ENCODE measurements around the gene CD302. TPM values are rescaled to one million over a fixed set of nuclear protein-coding genes. Genes with fewer than 3 reads are reported as not detected.
A peak's percentile ranks its signal among the peaks of the same experiment; 100 is the strongest.

CD302 gene
- total and polyA plus RNA-seq, 8 donors, result 4.6 to 60.6 (median 28.0) TPM

- WGBS, 5 donors, result 39 to 56% (median 47%) methylated on average over 3 of the region's 3 CpGs
- DNase-seq, result no peak
- TF ChIP-seq POLR2AphosphoS5 (IDR thresholded peaks at IDR 0.05) (no peak), EP300 (IDR thresholded peaks at IDR 0.05) (no peak), POLR2A (IDR thresholded peaks at IDR 0.05) (no peak)
- no peak overlapping the region for H3K27ac ChIP-seq
- intact Hi-C loops (cut with DNase I; ENCODE audit: low total_unique reads), result no loop called here
- H3K4me1 ChIP-seq, result peaks cover 0 to 8% (median 0%) of the 10 kb centered on the region in 4 donors
- no peak overlapping the region for H3K4me3 ChIP-seq
- no peaks in the 10 kb centered on the region for H3K9me3 ChIP-seq
- no peaks in the 10 kb centered on the region for H3K27me3 ChIP-seq
- peaks cover 23 to 77% (median 69%) of the 10 kb centered on the region in 4 donors for H3K36me3 ChIP-seq
Measured at GRCh38 chr2:159744363-159744762, 53.6 kb downstream of the CD302 start.

GRCh38 chr2:159742846-159743245 is 55.2 kb downstream of the CD302 start:
- Histone ChIP-seq H3K27me3 (no peaks in the 10 kb centered on the region), H3K27ac (no peak overlapping the region), H3K4me1 (peaks cover 0 to 20% (median under 1%) of the 10 kb centered on the region in 4 donors), H3K36me3 (peaks cover 12 to 77% (median 68%) of the 10 kb centered on the region in 4 donors), H3K9me3 (no peaks in the 10 kb centered on the region), H3K4me3 (no peak overlapping the region)
- TF ChIP-seq POLR2A (IDR thresholded peaks at IDR 0.05) (no peak), EP300 (IDR thresholded peaks at IDR 0.05) (no peak), CTCF (IDR thresholded peaks at IDR 0.05) (no peak), POLR2AphosphoS5 (IDR thresholded peaks at IDR 0.05) (no peak)
- intact Hi-C loops (cut with DNase I; ENCODE audit: low total_unique reads), result no loop called here
- WGBS, 5 donors, result 93 to 97% (median 95%) methylated on average over 6 of the region's 6 CpGs
- DNase-seq, result no peak

GRCh38 chr2:159738509-159739390 is 59.3 kb downstream of the CD302 start:
- intact Hi-C loops (cut with DNase I; ENCODE audit: low total_unique reads), result no loop called here
- no peak overlapping the region for H3K27ac ChIP-seq
- H3K9me3 ChIP-seq, result no peaks in the 10 kb centered on the region
- peak in 1 of 2 donors; percentile 9 for DNase-seq
- no peaks in the 10 kb centered on the region for H3K27me3 ChIP-seq
- H3K36me3 ChIP-seq, result peaks cover 6 to 76% (median 64%) of the 10 kb centered on the region in 4 donors
- 86 to 96% (median 93%) methylated on average over 13 to 15 of the region's 15 CpGs for WGBS, 5 donors
- H3K4me1 ChIP-seq, result peaks cover 0 to 43% (median 9%) of the 10 kb centered on the region in 4 donors
- TF ChIP-seq POLR2A (IDR thresholded peaks at IDR 0.05) (no peak), EP300 (IDR thresholded peaks at IDR 0.05) (no peak), CTCF (IDR thresholded peaks at IDR 0.05) (no peak), POLR2AphosphoS5 (IDR thresholded peaks at IDR 0.05) (no peak)
- no peak overlapping the region for H3K4me3 ChIP-seq

- no peaks in the 10 kb centered on the region for H3K9me3 ChIP-seq
- no peak for TF ChIP-seq EP300 (IDR thresholded peaks at IDR 0.05)
- TF ChIP-seq CTCF (IDR thresholded peaks at IDR 0.05), result no peak
- TF ChIP-seq POLR2AphosphoS5 (IDR thresholded peaks at IDR 0.05), result no peak
- TF ChIP-seq POLR2A (IDR thresholded peaks at IDR 0.05), result no peak
- H3K4me3 ChIP-seq, result no peak overlapping the region
- H3K27ac ChIP-seq, result no peak overlapping the region
- H3K4me1 ChIP-seq, result peaks cover 0 to 47% (median 9%) of the 10 kb centered on the region in 4 donors
- WGBS, 5 donors, result 96 to 98% (median 97%) methylated on average over 3 to 11 of the region's 11 CpGs
- intact Hi-C loops (cut with DNase I; ENCODE audit: low total_unique reads), result no loop called here
- DNase-seq, result no peak
- peaks cover 3 to 76% (median 63%) of the 10 kb centered on the region in 4 donors for H3K36me3 ChIP-seq
- no peaks in the 10 kb centered on the region for H3K27me3 ChIP-seq
Measured at GRCh38 chr2:159737917-159738296, 60.1 kb downstream of the CD302 start.

All from stomach (tissue), 9 donors.